IMR-90 (cell line): ENCODE results near the gene ZNF407. TPM values are rescaled to one million over a fixed set of nuclear protein-coding genes. Genes with fewer than 3 reads are reported as not detected.
A peak's percentile ranks its signal among the peaks of the same experiment; 100 is the strongest.

Experiments
- ATAC-seq: fragments of 200-7000 bp; cut with Tn5 transposase; 2 replicates; pipeline ENCODE4 v1.9.1; 2020; ENCODE audit warnings: low read depth, mild to moderate bottlenecking, moderate library complexity
- BruUV-seq: library from RNA; stranded (reverse); fragments of 400-500 nt; replicated peaks from 2 replicates; lab custom pipeline; 2021; lab: Mats Ljungman, UMichigan
- CTCF ChIA-PET: fragments of 300-600 bp; formaldehyde crosslinking; extraction: SDS; loops from one replicate; lab custom pipeline; 2021; ENCODE audit warnings: antibody characterized with exemption; lab: Yijun Ruan, JAX
- POLR2A ChIA-PET: fragments of 300-600 bp; sonication (Branson Sonifier 250); formaldehyde crosslinking; loops from one replicate; lab custom pipeline; 2022; ENCODE audit warnings: antibody characterized with exemption; ENCODE audit not compliant: unreplicated experiment; lab: Charles Lee
- DNase-seq: peaks from one replicate; pipeline ENCODE4 v3.0.0; 2013
- H2AFZ ChIP-seq: replicated peaks from 2 replicates; pipeline ENCODE3; 2013; ENCODE audit warnings: low read length, mild to moderate bottlenecking; ENCODE audit not compliant: poor library complexity
- H2AK5ac ChIP-seq: 2 replicates; pipeline ENCODE4 v1.6.1; 2013; ENCODE audit warnings: low read depth, low read length, inconsistent platforms
- H2AK9ac ChIP-seq: replicated peaks from 2 replicates; pipeline ENCODE3; 2013; ENCODE audit warnings: mild to moderate bottlenecking, low read depth, low read length, moderate library complexity; ENCODE audit not compliant: poor library complexity
- H2BK120ac ChIP-seq: 2 replicates; pipeline ENCODE4 v1.6.1; 2013; ENCODE audit warnings: low read depth, low read length, inconsistent platforms
- H2BK15ac ChIP-seq: 3 replicates; pipeline ENCODE4 v1.6.1; 2013; ENCODE audit warnings: low read depth, low read length, inconsistent platforms
- H2BK20ac ChIP-seq: 2 replicates; pipeline ENCODE4 v1.6.1; 2013; ENCODE audit warnings: low read depth, mild to moderate bottlenecking, inconsistent platforms, low read length, moderate library complexity
- H2BK5ac ChIP-seq: 2 replicates; pipeline ENCODE4 v1.6.1; 2013; ENCODE audit warnings: mild to moderate bottlenecking, low read depth, low read length, inconsistent platforms; ENCODE audit not compliant: poor library complexity, severe bottlenecking
- H3K14ac ChIP-seq: replicated peaks from 2 replicates; pipeline ENCODE4 v1.6.1; 2013; ENCODE audit warnings: low read depth, low read length, inconsistent platforms
- H3K18ac ChIP-seq: 2 replicates; pipeline ENCODE4 v1.6.1; 2013; ENCODE audit warnings: low read depth, low read length, control low read depth
- H3K23ac ChIP-seq: 2 replicates; pipeline ENCODE4 v1.6.1; 2013; ENCODE audit warnings: low read depth, low read length, inconsistent platforms
- H3K27ac ChIP-seq: 2 replicates; pipeline ENCODE4 v1.5.1; 2013; ENCODE audit warnings: mild to moderate bottlenecking, control low read depth, low read length; ENCODE audit not compliant: insufficient read depth
- H3K27me3 ChIP-seq: 2 replicates; pipeline ENCODE4 v1.6.1; 2013; ENCODE audit warnings: low read length; ENCODE audit not compliant: control insufficient read depth, insufficient read depth
- H3K36me3 ChIP-seq: 2 replicates; pipeline ENCODE4 v1.6.1; 2013; ENCODE audit warnings: low read length, mixed read lengths; ENCODE audit not compliant: control insufficient read depth, insufficient read depth
- H3K4ac ChIP-seq: 2 replicates; pipeline ENCODE4 v1.6.1; 2013; ENCODE audit warnings: low read depth, low read length, inconsistent platforms
- H3K4me1 ChIP-seq: 2 replicates; pipeline ENCODE4 v1.6.1; 2013; ENCODE audit warnings: low read length, mixed read lengths; ENCODE audit not compliant: control insufficient read depth, insufficient read depth
- H3K4me2 ChIP-seq: 2 replicates; pipeline ENCODE4 v1.6.1; 2013; ENCODE audit warnings: low read depth, mild to moderate bottlenecking, control low read depth, low read length, moderate library complexity
- H3K4me3 ChIP-seq: 2 replicates; pipeline ENCODE4 v1.5.1; 2013; ENCODE audit warnings: low read depth, mild to moderate bottlenecking, control low read depth, low read length, moderate library complexity; ENCODE audit not compliant: insufficient read depth
- H3K56ac ChIP-seq: 2 replicates; pipeline ENCODE4 v1.6.1; 2013; ENCODE audit warnings: low read length, inconsistent platforms; ENCODE audit not compliant: insufficient read depth; ENCODE audit errors: extremely low read depth
- H3K79me1 ChIP-seq, 2 experiments: 2 replicates each; pipeline ENCODE4 v1.6.1; 2013; ENCODE audit warnings: low read length in 2 of 2, inconsistent platforms in 1 of 2, low read depth in 1 of 2
- H3K9ac ChIP-seq: 2 replicates; pipeline ENCODE4 v1.6.1; 2013; ENCODE audit warnings: low read depth, low read length, control low read depth
- H3K9me1 ChIP-seq: 2 replicates; pipeline ENCODE4 v1.6.1; 2013; ENCODE audit warnings: low read length, inconsistent platforms; ENCODE audit not compliant: insufficient read depth
- H3K9me3 ChIP-seq: 2 replicates; pipeline ENCODE4 v1.6.1; 2013; ENCODE audit warnings: low read length; ENCODE audit not compliant: control insufficient read depth, insufficient read depth
- H4K20me1 ChIP-seq: 2 replicates; pipeline ENCODE4 v1.6.1; 2013; ENCODE audit warnings: low read length, inconsistent platforms; ENCODE audit not compliant: insufficient read depth
- H4K5ac ChIP-seq: 2 replicates; pipeline ENCODE4 v1.6.1; 2013; ENCODE audit warnings: mild to moderate bottlenecking, low read depth, low read length, control low read depth
- H4K8ac ChIP-seq, 2 experiments: 2 replicates each; pipeline ENCODE4 v1.6.1; 2013; ENCODE audit warnings: low read depth in 2 of 2, low read length in 2 of 2, control low read depth in 1 of 2, inconsistent platforms in 1 of 2
- H4K91ac ChIP-seq: 2 replicates; pipeline ENCODE4 v1.6.1; 2013; ENCODE audit warnings: low read depth, low read length, inconsistent platforms; ENCODE audit not compliant: insufficient read depth
- ELK1 ChIP-seq: fragments of 150-350 bp; IDR thresholded peaks from 2 replicates; pipeline ENCODE4 v1.6.1; 2016; ENCODE audit warnings: low read depth, mild to moderate bottlenecking, low read length, moderate library complexity, borderline replicate concordance
- RFX5 ChIP-seq: IDR thresholded peaks from 2 replicates; pipeline ENCODE4 v1.8.0; 2012; ENCODE audit warnings: low read depth, mild to moderate bottlenecking, low read length, moderate library complexity
- WGBS, 2 experiments: methylation state at CpG; one replicate each; pipeline versions ENCODE4 v1.1.5 to v1.1.7; 2013; ENCODE audit warnings: missing lambda C conversion rate in 2 of 2; ENCODE audit not compliant: insufficient read length in 1 of 2; ENCODE audit errors: extremely low coverage in 2 of 2; 5-methylcytosine and 5-hydroxymethylcytosine counted together
- dilution Hi-C: fragments of 300-500 bp; cut with HindIII; formaldehyde crosslinking; loops from one replicate; pipeline ENCODE4 v1.14.3; 2018; ENCODE audit warnings: low sequenced_read_pairs; ENCODE audit not compliant: unreplicated experiment
- in situ Hi-C: fragments of 300-500 bp; cut with MboI; formaldehyde crosslinking; loops from 3 replicates; pipeline ENCODE4 v1.14.3; 2019; ENCODE audit warnings: low sequenced_read_pairs, inconsistent platforms, mixed read lengths
- intact Hi-C: fragments of 100-400 bp; cut with micrococcal nuclease; formaldehyde crosslinking; loops from 2 replicates; pipeline ENCODE4 v1.10.0; 2022
- polyA plus RNA-seq, 3 experiments: library from polyadenylated mRNA; depleted of rRNA; stranded (reverse); fragments of >200 nt; gene quantifications; 2 replicates each; pipeline ENCODE4 v1.2.3, GENCODE V29; 2012; ENCODE audit warnings: low replicate concordance in 1 of 3
- total RNA-seq: library from RNA; depleted of rRNA; stranded (reverse); fragments of >200 nt; gene quantifications from 2 replicates; pipeline ENCODE4 v1.2.3, GENCODE V29; 2012

Gene ZNF407
- total and polyA plus RNA-seq, 2 of the 4 experiments (the other 2 are of a cell fraction) = 3.1 to 20.1 TPM

GRCh38 chr18:74826572-74826971, 228.9 kb downstream of the ZNF407 start:
- intact Hi-C loops = no loop called here
- Histone ChIP-seq H4K20me1 (no peaks in the 10 kb centered on the region), H2BK20ac (no peak overlapping the region), H2AK5ac (no peak overlapping the region), H3K4me2 (no peak overlapping the region), H3K9me1 (no peaks in the 10 kb centered on the region), H3K9me3 (no peaks in the 10 kb centered on the region), H2BK15ac (no peak overlapping the region), H3K27ac (no peak overlapping the region), H3K56ac (no peak overlapping the region), H3K18ac (no peak overlapping the region), H2AFZ (no peak overlapping the region), H4K5ac (no peak overlapping the region), H3K9ac (no peak overlapping the region), H3K27me3 (no peaks in the 10 kb centered on the region), H4K91ac (no peak overlapping the region), H3K36me3 (no peaks in the 10 kb centered on the region), H3K14ac (no peak overlapping the region), H2AK9ac (no peak overlapping the region), H3K4ac (no peak overlapping the region), H4K8ac (no peak overlapping the region), H3K79me1 (peaks cover 2 to 5% of the 10 kb centered on the region in 2 experiments; a peak in 1 of 4 replicates), H2BK5ac (no peak overlapping the region), H3K4me3 (no peak overlapping the region), H2BK120ac (no peak overlapping the region), H3K4me1 (no peaks in the 10 kb centered on the region), H3K23ac (no peak overlapping the region)
- in situ Hi-C loops = no loop called here
- ChIA-PET POLR2A (no interaction called here), CTCF (no interaction called here)
- TF ChIP-seq RFX5 = no peak
- TF ChIP-seq ELK1 = no peak
- ATAC-seq (no peak), DNase-seq (peak; percentile 43)
- dilution Hi-C loops = no loop called here
- 100% methylated on average over 1 of the region's 5 CpGs; no CpG with 5 or more reads in 1 of the 2 experiments for WGBS, 2 experiments
- BruUV-seq = no TSS peak
